Suprapubic skin (tissue), 4 donors: ENCODE data around the gene RNASE9. TPM values are rescaled to one million over a fixed set of nuclear protein-coding genes. Genes with fewer than 3 reads are reported as not detected.
A peak's percentile ranks its signal among the peaks of the same experiment; 100 is the strongest.

Experiments
- DNase-seq, 2 donors: peaks; one replicate each; pipeline ENCODE4 v3.0.0-alpha.2; 2019; ENCODE audit warnings: low spot score in 2 of 2
- H3K27ac ChIP-seq: fragments of 200-600 bp; sonication (generic); one replicate; pipeline ENCODE4 v1.5.1; 2019
- H3K27me3 ChIP-seq: fragments of 200-600 bp; sonication (generic); one replicate; pipeline ENCODE4 v1.5.1; 2019
- H3K36me3 ChIP-seq: fragments of 200-600 bp; sonication (generic); one replicate; pipeline ENCODE4 v1.5.1; 2019
- H3K4me1 ChIP-seq: fragments of 200-600 bp; sonication (generic); one replicate; pipeline ENCODE4 v1.5.1; 2019
- H3K4me3 ChIP-seq: fragments of 200-600 bp; sonication (generic); one replicate; pipeline ENCODE4 v1.5.1; 2019; ENCODE audit warnings: mild to moderate bottlenecking
- H3K9me3 ChIP-seq: fragments of 200-600 bp; sonication (generic); one replicate; pipeline ENCODE4 v1.5.1; 2019
- EP300 ChIP-seq: sonication (generic); formaldehyde crosslinking; IDR thresholded peaks from one replicate; pipeline ENCODE4 v1.6.1; 2017; ENCODE audit warnings: antibody characterized with exemption
- POLR2A ChIP-seq, 2 donors: fragments of 450-650 bp; IDR thresholded peaks; one replicate each; pipeline ENCODE4 v1.6.1; 2017; ENCODE audit warnings: antibody characterized with exemption in 2 of 2, mild to moderate bottlenecking in 2 of 2, moderate library complexity in 2 of 2
- POLR2AphosphoS5 ChIP-seq, 3 donors: sonication (generic); formaldehyde crosslinking; IDR thresholded peaks; one replicate each; pipeline ENCODE4 v1.6.1; 2017; ENCODE audit warnings: antibody characterized with exemption in 3 of 3
- WGBS: methylation state at CpG from one replicate; pipeline ENCODE4 v1.1.5; 2018; 5-methylcytosine and 5-hydroxymethylcytosine counted together
- total RNA-seq, 4 donors: library from RNA; depleted of rRNA; stranded (reverse); fragments of >200 nt; gene quantifications; one replicate each; pipeline ENCODE4 v1.1.0, GENCODE V29; 2016
- TF ChIP-seq, protein P1 (sequence below), 2 donors: fragments of 200-600 bp in 1 of 2; fragments of 450-650 bp in 1 of 2; sonication (generic) in 1 of 2; IDR thresholded peaks; one replicate each; pipeline ENCODE4 v1.5.1; 2016 to 2019; ENCODE audit warnings: antibody characterized with exemption in 2 of 2, mild to moderate bottlenecking in 1 of 2, moderate library complexity in 1 of 2

Gene RNASE9
- total RNA-seq, 4 donors from 2014 or later, result not detected

DNA sequence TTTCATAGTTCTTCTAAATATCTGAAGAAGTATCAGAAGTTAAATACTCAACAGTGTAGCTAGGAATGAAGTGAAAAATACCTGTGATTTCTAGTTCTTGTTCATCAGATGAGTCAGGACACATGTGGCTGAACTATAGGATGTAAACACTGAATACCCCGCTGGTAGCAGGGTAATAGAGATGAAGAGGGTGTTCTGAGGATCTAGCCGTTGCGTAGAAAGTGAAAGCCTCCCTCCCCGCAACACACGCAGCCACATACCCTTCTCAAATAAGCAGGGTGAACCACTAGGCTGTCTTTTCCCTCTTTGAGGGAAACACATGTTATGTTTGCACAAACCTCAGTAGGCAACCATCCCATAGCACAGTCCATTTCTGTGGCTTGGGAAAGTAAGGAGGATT, 46.8 kb upstream of the RNASE9 start:
- TF ChIP-seq POLR2A (IDR thresholded peaks at IDR 0.05) (no peak), POLR2AphosphoS5 (IDR thresholded peaks at IDR 0.05) (no peak), EP300 (no peak)
- TF ChIP-seq, protein P1, sequence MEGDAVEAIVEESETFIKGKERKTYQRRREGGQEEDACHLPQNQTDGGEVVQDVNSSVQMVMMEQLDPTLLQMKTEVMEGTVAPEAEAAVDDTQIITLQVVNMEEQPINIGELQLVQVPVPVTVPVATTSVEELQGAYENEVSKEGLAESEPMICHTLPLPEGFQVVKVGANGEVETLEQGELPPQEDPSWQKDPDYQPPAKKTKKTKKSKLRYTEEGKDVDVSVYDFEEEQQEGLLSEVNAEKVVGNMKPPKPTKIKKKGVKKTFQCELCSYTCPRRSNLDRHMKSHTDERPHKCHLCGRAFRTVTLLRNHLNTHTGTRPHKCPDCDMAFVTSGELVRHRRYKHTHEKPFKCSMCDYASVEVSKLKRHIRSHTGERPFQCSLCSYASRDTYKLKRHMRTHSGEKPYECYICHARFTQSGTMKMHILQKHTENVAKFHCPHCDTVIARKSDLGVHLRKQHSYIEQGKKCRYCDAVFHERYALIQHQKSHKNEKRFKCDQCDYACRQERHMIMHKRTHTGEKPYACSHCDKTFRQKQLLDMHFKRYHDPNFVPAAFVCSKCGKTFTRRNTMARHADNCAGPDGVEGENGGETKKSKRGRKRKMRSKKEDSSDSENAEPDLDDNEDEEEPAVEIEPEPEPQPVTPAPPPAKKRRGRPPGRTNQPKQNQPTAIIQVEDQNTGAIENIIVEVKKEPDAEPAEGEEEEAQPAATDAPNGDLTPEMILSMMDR (IDR thresholded peaks at IDR 0.05), result no peak
- whole genome bisulfite sequencing, result 65% methylated on average over 5 of the region's 5 CpGs
- Histone ChIP-seq H3K27ac (no peak overlapping the region), H3K27me3 (no peaks in the 10 kb centered on the region), H3K4me1 (peaks cover 20% of the 10 kb centered on the region), H3K4me3 (no peak overlapping the region), H3K9me3 (no peaks in the 10 kb centered on the region), H3K36me3 (no peaks in the 10 kb centered on the region)
- no peak for DNase-seq

DNA sequence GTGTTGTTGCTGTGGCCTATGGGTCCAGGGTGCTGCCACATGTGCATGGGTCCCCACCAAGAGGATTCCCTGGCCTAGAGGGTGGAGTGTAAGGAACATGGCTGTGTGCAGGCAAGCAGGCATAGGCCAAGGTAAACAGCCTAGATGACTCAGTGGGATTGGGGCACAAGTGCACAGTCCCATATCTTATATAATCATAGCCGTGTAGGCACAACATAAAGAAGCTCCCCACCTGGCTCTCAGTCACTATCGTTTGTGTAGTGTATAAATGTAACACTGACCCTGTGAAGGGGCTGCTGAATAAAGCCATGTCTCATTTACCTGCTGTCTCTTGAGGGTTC, 46.0 kb upstream of the RNASE9 start:
- Histone ChIP-seq H3K9me3 (no peaks in the 10 kb centered on the region), H3K27ac (no peak overlapping the region), H3K4me3 (no peak overlapping the region), H3K4me1 (peaks cover 13% of the 10 kb centered on the region), H3K27me3 (no peaks in the 10 kb centered on the region), H3K36me3 (no peaks in the 10 kb centered on the region)
- 86% methylated on average over 2 of the region's 2 CpGs for WGBS
- no peak for TF ChIP-seq POLR2A (IDR thresholded peaks at IDR 0.05)
- no peak for DNase-seq

DNA sequence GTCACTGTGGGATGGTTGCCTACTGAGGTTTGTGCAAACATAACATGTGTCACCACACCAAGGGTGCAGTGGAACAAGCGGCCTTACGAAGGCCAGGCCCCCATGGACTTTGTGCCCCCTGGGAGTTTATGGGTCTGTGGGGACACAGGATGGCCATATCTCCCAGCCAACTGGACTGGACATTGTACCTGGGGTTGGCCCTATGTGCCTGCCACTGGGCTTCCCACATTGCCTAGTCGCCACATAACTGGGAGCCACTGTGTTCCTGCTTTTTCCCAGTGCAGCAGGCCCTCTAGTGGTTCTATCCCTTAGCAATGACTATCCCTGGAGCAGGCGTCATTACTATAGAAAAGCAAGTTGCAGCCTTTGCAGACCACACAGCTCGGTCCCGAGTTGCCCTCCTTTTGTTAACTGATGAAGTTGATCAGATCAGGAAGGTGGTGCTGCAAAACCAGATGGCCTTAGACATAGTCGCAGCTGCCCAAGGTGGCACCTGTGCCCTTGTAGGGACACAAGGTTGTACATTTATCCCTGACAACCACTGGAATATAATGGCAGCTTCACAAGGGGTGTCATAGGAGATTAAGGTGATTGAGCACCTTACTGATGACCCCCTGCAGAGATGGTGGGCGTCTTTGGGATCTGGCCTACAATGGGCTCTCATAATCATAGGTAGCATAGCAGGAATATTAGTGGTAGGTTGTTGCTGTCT, 45.5 kb upstream of the RNASE9 start:
- TF ChIP-seq, protein P1 (IDR thresholded peaks at IDR 0.05), result peak in 1 of 2 donors; percentile 39
- no peak for TF ChIP-seq EP300
- 45% methylated on average over 8 of the region's 8 CpGs for WGBS
- Histone ChIP-seq H3K27ac (no peak overlapping the region), H3K4me3 (no peak overlapping the region), H3K9me3 (no peaks in the 10 kb centered on the region), H3K27me3 (no peaks in the 10 kb centered on the region), H3K36me3 (no peaks in the 10 kb centered on the region), H3K4me1 (peaks cover 10% of the 10 kb centered on the region)
- no peak for DNase-seq

- TF ChIP-seq, protein P1 (IDR thresholded peaks at IDR 0.05), result no peak
- no peak for TF ChIP-seq POLR2AphosphoS5 (IDR thresholded peaks at IDR 0.05)
- no peak for TF ChIP-seq EP300
- TF ChIP-seq POLR2A (IDR thresholded peaks at IDR 0.05), result no peak
- Histone ChIP-seq H3K4me3 (no peak overlapping the region), H3K36me3 (no peaks in the 10 kb centered on the region), H3K27ac (no peak overlapping the region), H3K4me1 (no peaks in the 10 kb centered on the region), H3K27me3 (no peaks in the 10 kb centered on the region), H3K9me3 (no peaks in the 10 kb centered on the region)
- no peak for DNase-seq
- 81% methylated on average over 9 of the region's 13 CpGs for WGBS
Observed at GRCh38 chr14:20603813-20604690, 43.2 kb upstream of the RNASE9 start.

GRCh38 chr14:20602583-20602982, 41.7 kb upstream of the RNASE9 start:
- Histone ChIP-seq H3K36me3 (no peaks in the 10 kb centered on the region), H3K27ac (no peak overlapping the region), H3K4me3 (no peak overlapping the region), H3K9me3 (no peaks in the 10 kb centered on the region), H3K27me3 (no peaks in the 10 kb centered on the region), H3K4me1 (no peaks in the 10 kb centered on the region)
- DNase-seq, result no peak
- TF ChIP-seq, protein P1 (IDR thresholded peaks at IDR 0.05), result no peak
- TF ChIP-seq EP300 (no peak), POLR2A (IDR thresholded peaks at IDR 0.05) (no peak), POLR2AphosphoS5 (IDR thresholded peaks at IDR 0.05) (no peak)
- WGBS, result 84% methylated on average over 9 of the region's 9 CpGs
